HUDEP-2 (cell line): ENCODE data around the gene SMURF2.
A peak's percentile ranks its signal among the peaks of the same experiment; 100 is the strongest.

ENCODE experiments used
- DNase-seq, 76 experiments: peaks; one replicate each; lab custom pipeline; 2025; ENCODE audit not compliant: unreplicated experiment in 76 of 76; lab: John Stamatoyannopoulos, UW

Gene SMURF2

DNA sequence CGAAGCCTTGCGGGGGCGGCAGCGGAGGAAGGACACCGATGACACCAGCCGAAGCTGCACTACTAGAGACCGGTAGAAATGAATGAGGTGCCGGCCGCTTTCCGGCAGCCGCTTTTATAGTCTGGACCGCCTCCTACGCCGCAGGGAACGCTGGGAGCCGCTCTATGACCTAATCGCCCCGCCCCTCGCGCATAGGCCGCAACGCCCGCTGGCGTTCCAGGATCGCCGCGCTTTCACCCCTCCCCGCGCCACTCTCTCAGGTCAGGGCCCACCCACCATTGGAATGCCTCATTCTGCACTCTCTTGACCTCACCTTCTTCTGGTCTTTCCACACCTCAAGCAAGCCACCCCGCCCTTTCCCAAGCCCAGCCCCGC lies 155.9 kb downstream of the SMURF2 start, which contains the start of gene DDX5:
TSS of gene DDX5 (minus strand) at position 89 of the 375 bp plus-strand sequence. CDS start 170 bp downstream, outside the sequence.
- DNase-seq = peak in 75 of 76 experiments; percentile 34 to 100 (median 97)

DNA sequence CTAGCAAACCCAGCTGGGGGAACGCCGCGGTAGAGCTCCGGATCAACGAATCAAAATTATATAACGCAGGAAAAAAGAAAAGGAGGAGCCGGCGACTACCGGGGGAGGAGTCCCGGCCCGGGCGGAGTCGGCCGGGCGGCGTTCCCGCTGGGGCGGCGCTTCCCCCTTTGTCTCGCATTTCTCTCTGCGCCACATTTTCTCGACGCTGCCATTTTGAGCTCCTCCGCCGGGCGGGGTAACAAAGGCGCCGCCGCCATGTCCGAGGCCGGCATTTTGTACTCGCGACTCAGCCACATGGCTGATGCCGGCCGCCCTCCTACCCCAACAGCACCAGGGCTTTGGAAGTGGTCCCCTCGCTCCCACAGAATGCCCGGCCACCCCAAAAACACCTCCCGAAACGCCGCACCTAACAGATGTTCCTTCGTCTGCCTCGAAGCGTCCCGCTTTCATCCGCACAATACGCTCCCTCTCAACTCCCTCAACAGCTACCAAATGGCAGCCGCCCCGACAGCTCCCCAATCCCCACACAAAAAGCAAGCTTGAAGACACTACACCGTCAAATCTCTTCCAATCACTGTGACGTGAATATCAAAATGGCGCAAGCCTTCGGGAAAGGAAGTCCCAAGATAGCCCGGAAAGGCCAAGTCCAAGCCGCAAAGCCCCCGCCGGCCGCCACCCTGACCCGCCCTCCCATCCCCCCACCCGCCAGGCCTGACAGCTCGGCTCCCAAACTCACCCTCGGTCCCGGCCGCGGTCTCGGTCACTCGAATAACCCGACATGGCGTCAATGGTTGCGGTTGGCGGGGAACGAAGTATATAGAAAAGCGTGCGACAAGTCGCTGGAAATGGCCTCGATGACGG lies 156.5 kb downstream of the SMURF2 start:
- DNase-seq = peak in 74 of 76 experiments; percentile 9 to 86 (median 74)

DNA sequence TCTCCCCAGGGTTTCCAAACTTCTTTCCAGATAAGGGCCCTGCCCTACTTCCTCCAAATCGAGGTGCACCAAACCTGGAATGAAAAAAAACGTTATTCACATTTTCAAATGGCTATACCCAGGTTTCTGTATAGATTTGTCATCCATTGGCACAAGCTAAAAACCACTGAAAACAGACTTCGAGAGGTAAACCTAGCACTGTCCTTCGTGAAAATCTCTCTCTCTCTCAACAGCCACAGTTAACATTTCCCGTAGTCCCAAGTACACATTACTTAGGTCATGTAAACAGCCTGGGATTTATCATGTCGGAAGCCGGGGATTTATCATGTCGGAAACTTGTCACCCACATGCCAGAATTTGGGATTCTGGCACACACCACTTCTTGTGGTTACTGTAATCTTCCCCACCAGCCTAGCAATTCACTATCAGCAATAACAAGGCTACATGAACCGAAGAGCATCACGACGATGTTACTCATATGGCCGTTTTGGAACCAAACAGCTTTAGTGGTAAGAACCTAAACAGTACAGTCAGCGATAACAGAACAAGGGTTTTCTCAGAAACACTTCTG lies 157.3 kb downstream of the SMURF2 start:
- DNase-seq = peak in 19 of 76 experiments; percentile 20 to 84 (median 56)

DNA sequence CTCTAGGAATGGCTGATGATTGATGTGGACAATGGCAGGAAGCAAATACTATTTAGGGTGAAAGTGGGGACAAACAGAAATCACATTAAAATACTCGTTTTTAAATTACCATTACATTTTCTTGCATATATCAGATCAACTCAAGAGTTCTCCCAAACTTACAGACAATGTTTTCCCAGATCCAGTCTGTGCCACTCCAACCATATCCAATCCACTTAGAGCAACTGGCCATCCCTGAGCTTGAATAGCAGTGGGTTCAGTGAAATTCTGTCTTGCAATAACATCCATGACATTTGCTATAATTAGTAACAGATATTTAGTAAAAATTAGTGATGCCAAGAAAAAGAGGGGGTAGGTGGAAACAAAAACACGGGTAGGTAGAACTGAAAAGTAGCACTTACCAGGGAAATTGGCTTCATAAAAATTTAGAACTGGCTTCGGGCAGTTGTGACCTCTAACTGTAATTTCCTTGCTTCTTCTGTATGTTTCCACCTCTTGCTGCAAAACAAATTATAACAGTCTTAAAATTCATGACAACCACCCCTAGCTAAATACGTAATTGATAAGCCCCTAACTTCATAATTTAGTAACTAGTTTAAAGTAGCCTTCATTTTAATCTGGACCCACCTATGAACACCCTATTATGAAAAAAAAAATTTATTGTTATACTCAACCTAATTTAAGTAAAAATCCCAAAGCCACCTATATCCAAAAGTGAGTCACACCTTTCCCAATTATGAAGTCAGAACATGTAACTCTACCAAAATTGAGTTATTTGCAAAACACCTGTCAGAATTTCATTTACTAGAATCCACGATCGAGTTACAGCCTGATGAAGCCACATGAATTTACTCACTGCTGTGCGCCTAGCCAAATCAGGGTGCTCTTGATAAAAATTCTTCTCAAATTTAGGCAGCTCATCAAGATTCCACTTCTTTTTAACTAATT lies 158.0 kb downstream of the SMURF2 start:
- no peak for DNase-seq

DNA sequence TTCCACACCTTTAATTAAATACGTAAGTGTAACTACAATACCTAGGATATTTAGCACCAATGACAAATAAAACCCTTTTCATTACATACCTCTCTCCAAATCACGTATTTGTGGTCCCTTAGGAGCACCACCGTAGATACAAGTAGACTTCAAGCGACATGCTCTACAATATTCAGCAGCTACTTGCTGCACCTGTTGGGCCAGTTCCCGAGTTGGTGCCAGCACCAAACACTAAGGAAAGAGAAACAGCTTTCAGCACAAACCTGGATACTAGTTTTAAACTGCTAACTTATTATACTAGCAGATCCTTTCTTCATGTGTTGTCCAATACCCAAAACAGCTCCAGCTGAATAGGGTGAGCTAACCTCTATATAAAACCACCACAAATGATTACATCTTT lies 158.8 kb downstream of the SMURF2 start:
- no peak for DNase-seq

DNA sequence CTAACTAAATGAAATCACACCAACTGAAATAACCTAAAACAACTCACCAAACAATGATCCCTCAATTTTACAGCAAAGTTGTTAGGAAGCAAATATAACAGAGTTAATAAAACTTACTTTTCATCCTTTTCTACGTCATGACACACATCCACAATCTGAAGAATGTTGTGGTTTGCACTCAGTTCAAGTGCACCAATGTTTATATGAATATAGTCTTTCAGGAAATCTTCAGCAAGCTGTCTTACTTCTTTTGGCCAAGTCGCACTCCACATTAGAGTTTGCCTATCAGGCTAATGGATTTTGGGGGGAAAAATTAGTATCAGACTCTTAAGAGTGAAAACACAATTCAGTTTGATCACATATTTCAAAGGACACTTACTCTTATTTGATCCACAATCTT lies 159.3 kb downstream of the SMURF2 start:
- no peak for DNase-seq

DNA sequence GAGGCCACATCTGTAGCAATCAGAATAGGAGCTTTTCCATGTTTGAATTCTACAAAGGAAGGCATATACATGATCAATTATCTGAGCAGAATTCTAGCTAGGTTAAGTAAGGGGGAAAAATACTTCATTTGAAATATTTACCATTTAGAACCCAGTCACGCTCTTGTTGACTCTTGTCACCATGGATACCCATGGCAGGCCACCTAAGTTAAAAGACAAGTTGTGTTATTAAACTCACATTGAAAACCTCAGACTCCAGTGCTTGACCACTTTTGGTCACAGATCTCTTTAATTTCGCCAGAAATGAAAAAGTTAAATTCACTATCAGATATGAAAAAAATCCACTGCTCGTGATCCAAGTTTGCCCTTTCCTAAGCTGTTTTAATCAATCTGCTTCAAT lies 160.1 kb downstream of the SMURF2 start:
- DNase-seq = no peak

DNA sequence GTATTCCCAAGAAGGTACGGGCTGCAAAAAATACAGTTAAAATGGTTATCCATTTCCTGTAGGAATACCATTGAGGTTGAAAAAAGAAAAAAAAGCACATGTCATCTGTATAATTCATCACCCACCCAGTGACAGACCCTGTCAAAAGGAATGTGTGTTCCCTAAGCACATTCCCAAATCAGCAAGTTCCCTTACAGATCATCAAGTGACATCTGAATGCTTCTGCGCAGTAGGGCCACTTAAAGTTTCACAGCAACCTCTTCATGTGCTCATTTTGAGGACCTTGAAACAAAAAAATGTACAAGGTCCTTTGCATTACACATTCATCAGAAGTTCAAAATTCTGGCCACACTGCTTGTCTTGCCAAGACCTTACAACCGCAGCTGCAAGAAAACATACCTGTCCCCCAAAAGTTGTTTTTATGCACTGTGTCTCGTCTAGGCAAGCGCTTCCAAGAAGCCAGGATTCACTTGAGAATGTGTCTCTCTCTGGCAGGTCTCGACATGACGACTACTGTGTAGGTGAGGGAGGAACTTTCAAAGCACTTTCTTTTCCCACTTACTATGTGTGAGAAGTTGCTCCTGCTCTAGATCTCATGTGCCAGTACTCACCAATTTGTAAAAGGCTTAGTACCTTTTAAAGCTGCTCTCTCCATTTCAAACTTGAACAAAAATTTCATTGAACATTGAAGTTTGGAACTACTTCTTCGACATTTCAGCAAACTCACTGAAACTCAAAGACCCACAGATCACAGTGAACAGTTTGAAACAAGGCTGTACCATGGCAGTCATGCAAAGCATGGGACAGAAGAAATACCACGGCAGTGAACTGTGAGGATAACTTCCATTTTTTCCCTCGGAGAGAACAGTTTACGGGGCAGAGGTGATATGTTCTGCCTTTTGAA lies 161.0 kb downstream of the SMURF2 start:
- DNase-seq = no peak

DNA sequence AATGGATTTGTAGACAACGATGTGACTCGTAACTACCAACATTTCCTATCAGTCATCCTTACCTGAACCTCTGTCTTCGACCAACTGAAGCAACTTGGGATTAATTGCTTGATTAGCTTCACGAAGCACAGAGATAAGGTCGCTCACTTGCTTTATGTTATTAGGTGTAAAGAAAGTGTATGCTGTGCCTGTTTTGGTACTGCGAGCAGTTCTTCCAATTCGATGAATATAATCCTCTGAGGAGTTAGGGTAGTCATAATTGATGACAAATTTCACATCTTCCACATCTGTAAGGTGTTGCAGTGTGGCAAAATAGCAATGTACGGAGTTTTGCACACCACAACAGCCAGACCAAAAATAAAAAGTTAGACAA lies 161.6 kb downstream of the SMURF2 start:
- DNase-seq = no peak

DNA sequence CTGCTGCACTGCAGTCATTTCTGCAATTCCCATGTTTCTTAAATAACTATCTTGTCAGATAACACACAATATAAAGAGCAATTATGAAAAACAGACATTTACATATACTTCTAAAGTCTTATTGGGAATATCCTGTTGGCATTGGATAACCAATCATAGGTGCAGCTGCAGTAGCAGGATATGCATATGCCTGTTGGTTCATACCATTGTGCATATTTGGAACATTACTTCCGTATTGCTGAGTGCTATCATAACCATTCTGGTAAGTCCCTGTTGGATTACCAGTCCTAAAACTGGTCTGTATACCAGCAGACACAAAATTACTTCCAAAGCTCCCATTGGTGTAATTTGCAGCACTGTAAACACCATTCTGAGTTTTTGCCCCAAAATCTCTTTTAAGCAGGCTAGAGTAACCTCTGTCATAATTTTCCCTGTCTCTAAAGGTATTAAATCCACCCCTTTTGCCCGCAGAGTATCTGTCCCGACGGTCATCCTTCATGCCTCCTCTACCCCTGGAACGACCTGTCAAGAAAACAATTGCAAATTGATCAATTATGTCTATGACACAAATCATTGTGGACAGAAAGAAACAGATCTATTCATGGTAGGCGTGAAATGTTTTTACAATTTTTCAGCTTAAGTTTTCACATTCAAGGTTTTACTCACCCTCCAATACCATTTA lies 162.2 kb downstream of the SMURF2 start:
- no peak for DNase-seq

DNA sequence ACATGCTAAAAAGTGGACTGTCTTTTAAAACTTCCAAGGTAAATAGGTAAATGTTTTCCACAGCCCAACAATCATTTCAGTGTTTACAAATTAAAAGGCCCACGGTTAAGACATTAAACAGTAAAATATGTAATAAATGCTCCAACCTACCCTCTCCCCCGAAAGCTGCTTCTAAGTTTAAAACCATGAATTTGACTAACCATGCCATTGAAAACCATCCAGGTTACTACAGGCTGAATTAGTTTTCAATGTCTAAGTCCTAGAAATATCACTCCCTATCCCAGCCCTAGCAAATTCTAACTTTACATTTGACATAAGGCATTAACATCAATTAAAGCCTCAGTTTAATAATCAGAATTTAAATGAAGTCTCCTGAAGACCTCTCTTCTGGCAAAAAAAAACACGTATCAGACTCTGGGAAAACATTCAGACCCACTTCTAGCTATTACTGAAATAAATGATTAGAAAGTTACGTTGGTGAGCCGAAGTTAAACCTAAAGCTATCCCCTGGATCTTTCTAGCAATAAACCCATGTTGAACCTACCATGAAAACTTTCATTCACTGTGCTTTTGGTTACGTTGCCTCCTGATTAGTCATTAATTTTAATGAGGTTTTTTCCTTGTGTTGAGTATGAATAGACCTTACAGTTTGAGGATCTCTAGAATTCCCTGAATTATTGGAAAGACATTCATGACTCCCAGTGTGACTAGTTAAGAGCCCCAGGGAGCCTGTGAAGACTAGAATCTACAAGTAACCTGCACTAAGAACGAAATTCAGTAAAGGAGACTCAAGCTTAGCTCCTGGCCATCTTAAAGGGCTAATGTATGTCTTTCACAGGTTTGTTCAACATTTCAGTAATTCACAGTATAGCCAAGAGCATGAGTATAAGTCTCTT lies 163.6 kb downstream of the SMURF2 start:
- DNase-seq = no peak

DNA sequence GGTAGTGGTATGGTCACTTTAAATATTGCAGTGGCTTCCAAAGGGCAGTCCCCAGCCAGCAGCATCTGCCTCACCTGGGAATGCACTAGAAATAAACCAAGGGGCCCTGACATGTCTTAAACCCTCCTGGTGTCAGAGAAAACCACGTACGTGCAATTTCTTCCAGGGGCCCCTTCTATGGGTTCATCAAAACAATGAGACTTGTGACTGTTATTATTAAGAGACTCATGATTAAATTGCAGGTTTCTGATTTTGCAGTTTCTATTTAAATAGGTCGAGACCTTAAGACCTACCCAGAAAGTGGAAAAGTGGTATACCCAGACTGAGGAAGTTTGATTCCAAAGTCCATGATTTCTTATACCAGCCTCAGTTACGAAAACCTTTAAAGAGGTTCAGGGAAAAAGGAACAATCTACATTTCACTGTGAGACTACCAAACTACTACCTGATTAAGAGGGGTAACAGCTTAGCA lies 164.5 kb downstream of the SMURF2 start:
- peak in 8 of 76 experiments; percentile 13 to 35 (median 33) for DNase-seq

DNA sequence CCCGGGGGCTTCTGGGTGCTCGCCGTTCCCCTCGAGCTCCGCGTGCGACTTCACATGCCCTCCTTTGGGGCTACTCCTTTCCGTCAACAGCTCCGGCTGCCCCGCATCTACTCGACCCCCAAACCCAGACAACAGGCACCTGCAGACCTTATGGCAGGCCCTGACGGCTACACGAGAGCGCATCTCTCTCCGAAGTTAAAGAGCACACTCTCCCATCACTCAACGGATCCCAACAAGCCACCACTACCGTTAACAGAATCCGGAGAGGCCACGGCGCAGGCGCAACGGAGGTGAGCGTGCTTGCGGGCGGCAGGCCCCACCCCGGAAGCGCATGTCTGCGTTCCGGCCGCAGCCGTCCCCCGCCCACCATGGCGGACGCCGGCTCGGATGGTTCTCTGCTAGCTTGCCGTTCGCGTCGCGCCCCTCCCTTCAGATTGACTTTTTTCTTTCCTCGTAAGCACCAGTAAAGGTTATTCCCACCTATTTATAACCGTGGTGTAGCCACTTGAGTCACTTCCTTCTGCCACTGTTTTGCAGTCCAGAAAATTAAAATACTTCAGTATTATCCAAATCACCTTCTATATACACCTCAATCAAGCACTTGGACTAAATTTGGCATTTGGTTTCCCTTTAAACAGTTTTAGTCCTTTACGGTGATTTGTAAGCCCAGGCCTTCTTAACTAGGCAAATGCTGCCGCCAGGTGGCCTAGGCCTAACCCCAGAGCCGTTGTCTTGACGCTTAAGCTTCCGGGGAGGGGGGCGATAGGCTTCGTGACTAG lies 165.1 kb downstream of the SMURF2 start, which contains the start of gene POLG2:
TSS of gene POLG2 (minus strand) at position 269 of the 779 bp plus-strand sequence. CDS start at position 183, 86 bp downstream.
- DNase-seq = peak in 74 of 76 experiments; percentile 23 to 95 (median 84)

DNA sequence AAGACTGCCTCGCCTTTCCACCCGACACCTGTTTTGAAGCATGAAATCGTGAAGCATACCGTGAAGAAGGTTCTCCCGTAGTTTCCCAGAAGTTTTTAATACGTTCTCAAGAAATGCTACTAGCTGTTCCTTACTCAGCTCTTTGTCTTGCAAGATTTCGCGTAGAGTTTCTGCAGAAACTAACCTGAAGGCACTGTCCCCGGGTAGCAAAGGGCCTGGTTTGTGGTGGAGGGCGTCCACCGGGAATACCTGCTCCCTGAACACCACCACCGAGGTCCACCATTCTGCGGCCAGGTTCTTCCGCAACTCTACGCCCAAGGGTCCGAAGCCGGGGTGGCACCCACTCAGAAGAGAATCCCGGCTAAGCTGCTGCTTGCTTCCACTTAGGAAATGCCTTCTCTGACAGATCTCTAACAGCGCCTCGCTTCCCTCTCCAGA lies 165.7 kb downstream of the SMURF2 start:
- peak in 3 of 76 experiments; percentile 12 to 51 (median 36) for DNase-seq
